NK-92 (cell line): ENCODE measurements around the gene SPARCL1.
"Not testable (repeated sequence)": the region's sequence is repeated elsewhere in the genome, so short reads cannot be mapped to it uniquely, and the experiment has no call there.

Experiments used
- DNase-seq: peaks from one replicate; lab custom pipeline; 2025; ENCODE audit not compliant: unreplicated experiment; lab: John Stamatoyannopoulos, UW

The SPARCL1 gene

DNA sequence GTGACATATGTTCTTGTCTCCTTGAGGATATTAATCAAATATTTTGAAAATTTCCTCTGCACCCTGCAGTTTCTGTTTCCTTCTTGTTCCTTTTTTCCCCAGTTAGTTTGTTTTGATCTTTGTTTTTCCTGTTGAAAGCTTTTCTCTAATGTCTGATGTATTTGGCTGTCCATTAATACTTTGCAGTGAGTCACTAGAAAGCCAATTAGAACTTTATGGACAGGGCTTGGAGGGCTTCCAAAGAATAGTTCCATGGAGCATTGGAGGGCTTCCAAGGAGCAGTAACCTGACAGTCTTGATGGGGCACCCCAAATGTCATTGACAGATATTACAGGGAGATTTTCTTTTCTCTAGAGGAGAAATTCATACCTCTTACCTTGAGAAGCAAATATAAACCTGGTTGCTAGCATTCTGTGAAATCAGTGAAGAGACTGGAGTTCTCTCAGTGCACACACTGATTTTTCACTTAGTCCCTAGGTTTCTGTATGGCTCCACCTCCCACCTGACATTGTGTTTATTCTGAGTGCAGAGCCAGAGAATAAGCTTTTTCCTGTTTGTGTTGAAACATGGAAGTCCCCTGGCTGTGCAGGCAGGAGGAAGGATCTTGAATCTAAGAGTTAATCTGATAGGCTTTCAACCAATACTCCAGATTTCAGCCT is 26.5 kb downstream of the SPARCL1 start:
- no peak for DNase-seq

DNA sequence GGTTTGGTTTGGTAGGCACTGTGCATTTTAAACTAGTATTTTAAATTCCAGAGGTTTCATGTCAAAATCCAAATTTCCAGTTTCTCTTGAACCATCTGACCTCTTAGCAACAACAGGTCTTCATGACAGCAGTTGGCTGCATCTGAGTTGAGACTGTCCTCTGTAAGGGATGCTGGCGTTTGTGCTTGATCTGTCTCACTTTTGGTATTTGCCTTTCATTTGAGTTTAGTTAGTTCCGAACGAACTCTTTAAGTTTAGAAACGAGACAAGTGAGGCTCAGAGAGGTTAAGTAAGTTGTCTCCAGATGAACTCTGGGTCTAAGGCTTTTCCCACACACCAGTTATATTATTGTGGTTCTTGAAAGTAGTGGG is 29.1 kb downstream of the SPARCL1 start:
- DNase-seq: no peak

DNA sequence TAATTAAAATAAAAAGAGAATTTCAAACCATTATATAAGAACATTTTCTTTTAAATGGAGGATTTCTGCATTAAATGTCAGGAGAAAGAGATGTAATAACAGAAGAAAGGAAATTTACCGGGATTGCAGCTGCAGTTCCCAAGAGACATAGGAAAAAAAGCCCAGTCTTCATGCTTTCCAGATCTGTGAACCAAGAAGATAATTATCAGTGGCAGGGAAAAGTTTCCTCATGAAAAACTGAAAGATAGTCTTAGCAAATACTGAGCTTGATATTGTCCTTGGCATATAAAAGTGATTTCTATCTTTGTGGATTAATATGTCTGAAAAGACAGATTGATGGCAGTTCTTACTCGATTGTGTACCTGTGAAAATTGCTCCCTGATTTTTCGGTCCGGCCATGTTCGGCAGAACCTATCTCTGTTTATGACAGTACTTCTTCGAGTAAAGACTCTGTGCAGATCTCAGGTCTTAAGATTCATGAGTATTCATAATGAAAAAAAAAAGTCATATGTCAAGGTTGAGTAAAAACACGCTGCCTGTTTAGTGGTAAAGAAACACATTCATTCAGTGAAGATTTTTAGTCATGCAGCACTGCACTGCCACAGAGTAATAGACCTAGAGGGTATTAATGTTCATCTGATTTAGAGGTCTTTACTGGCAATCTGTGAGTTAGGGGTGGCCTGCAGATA is 29.6 kb downstream of the SPARCL1 start:
- no peak for DNase-seq

DNA sequence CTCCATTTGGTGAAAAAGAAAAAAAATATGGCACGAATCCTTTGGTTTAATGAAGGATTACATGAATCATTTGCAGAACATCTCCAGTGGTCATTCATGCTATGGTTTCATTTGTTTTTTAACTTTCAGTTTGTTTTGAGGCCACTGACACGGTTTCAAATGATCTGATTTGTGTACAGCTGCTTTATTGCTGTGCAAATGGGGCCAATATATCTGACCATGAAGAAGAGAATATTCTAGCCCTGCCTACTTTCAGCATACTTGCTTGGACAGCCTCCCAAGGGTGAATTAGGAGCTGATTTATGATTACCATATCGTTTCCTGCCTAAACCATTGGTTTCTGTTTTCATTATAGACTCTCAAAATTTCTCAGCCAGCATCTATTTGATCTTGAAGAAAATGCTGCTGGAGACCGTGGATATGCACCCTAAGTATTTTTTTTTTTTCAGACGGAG is 30.7 kb downstream of the SPARCL1 start:
- DNase-seq: no peak

DNA sequence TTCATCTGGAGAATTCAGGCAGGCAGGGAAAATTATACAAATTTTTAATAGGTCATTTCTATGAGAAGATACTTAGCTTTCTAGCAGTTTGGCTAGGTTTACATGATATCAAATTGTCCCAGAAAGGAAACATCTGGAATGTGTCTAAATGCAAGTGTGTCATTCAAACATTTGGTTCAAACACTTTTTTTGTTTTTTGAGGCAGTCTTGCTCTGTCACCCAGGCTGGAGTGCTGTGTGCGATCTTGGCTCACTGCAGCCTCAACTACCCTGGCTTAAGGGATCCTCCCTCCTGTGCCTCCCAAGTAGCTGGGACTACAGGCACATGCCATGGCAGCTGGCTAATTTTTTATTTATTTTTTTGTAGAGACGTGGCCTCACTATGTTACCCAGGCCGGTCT is 31.6 kb downstream of the SPARCL1 start:
- no peak for DNase-seq

DNA sequence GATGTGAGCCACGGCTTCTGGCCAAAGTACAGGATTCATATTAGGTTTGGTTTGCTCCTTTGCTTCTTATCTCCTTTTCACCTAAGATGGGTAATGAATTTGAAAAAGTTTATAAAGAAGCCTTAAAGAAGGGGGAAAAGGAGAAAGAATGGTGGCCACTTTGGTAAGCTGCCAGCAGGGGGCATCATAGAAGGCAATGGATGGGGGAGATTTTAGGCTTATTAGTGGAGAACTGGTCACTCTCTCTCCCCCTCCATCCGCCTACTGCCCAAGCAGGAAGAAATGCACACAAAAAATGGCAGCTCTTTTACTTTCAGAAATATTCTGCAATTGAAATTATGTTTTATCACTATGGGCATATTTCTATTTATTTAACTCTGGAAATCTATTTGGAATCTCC is 32.0 kb downstream of the SPARCL1 start:
- no peak for DNase-seq

DNA sequence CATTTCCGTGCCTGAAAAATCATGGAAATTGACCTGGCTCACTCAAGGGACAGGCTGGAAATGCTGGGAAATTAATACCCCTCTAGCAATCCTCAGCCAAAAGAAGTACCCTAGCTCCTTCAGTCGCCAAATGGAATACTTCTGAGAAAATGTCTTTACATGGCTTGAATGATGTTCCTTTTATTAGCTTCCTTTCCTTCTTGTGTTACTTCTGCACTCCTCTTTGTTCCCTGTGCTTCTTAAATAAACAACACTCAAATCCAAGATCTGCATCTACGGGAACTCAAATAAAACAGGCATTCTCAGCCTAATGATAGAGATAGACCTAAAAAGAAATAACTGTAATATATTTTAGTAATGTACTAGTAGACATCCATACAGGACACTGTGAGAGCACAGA is 36.1 kb downstream of the SPARCL1 start:
- DNase-seq: no peak

DNA sequence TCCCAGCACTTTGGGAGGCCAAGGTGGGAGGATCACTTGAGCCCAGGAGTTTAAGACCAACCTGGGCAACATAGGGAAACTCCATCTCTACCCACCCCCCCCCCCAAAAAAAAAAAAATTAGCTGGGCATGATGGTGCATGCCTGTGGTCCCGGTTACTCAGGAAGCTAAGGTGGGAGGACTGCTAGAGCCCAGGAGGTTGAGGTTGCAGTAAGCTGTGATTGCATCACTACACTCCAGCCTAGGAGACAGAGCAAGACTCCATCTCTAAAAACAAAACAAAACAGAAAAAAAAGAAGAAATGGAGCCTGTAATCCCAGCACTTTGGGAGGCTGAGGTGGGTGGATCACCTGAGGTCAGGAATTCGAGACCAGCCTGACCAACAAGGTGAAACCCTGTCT is 37.3 kb downstream of the SPARCL1 start:
- not testable (repeated sequence) for DNase-seq

DNA sequence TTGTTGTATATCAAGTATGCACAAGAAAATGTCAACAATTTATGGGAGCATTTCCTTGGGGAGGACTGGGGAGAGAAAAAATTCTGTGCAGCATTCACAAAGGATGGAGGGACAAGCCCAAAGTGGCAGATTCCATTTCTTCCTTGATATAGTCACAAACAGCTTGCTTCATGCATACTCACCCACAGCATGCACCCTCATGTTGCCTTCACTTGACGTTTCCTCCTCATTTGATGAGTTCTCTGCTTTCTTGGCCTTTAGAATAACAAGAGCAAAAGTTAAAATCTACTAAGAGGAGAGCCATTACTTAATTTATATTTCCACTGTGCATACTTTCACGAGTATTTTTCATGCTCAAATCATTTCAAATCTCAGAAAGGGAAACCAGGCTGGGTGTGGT is 37.7 kb downstream of the SPARCL1 start:
- DNase-seq: no peak

DNA sequence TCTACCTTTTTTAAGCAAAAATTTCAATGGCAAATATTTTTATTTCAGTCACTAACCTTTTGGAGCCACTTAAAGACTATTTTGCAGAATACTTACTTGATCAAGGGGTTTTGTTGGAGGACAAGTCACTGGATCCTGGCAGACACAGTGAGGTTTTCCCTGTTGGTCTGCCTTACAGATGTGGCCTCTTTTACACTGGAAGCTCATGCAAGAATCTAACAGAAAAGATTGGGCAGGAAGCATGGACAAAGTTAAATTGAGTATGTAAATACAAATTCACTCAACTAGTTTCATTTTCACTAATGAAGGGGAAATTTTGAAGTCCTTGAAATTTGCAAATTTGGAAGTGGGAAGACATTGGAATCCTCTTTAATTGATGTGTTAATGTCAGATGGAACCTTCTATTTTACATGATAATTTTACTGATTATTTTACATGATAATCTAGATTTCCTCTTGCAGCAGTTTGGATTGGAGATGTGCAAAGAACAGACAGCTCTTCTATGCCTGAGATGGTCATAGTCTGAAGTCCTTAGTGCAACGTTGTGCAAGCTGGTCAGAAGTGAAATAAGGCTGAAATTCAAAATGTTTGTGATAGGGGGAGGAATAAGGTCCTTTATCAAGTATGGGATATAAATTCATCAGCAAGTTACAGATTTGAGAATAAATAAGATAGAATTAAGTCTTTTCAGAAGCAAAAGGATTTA is 38.4 kb downstream of the SPARCL1 start:
- DNase-seq: no peak

DNA sequence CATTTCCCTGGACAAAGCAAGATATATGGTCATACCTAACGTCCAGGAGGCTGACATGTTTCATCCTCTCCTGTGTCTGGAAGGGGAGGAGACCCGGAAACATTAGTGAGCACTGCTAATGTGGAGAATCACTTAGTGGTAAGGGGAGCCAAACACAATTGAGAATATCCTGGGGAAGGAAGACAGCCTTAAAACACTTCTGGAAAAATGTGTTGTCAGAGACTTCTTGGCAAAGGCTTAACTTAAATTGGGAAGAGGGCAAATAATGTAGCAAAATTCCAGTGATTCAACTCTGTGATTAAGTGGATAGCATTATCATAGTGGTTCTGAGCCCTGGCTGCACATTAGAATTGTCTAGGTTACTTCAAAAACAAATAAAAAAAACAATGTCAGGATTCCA is 39.5 kb downstream of the SPARCL1 start:
- no peak for DNase-seq

DNA sequence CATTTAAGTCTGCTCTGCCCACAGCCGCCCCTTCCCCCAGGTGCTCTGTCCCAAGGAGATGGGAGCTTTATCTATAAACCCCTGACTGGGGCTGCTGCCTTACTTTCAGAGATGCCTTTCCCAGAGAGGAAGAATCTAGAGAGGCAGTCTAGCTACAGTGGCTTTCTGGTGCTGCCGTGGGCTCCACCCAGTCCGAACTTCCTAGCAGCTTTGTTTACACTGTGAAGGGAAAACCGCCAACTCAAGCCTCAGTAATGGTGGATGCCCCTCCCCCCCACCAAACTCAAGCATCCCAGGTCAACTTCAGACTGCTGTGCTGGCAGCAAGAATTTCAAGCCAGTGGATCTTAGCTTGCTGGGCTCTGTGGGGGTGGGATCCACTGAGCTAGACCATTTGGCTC is 40.5 kb downstream of the SPARCL1 start:
- DNase-seq: not testable (repeated sequence)

DNA sequence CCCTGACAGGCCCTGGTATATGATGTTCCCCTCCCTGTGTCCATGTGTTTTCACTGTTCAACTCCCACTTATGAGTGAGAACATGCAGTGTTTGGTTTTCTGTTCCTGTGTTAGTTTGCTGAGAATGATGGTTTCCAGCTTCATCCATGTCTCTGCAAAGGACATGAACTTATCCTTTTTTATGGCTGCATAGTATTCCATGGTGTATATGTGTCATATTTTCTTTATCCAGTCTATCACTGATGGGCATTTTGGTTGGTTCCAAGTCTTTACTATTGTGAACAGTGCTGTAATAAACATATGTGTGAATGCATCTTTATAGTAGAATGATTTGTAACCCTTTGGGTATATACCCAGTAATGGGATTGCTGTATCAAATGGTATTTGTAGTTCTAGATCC is 45.9 kb downstream of the SPARCL1 start:
- not testable (repeated sequence) for DNase-seq

DNA sequence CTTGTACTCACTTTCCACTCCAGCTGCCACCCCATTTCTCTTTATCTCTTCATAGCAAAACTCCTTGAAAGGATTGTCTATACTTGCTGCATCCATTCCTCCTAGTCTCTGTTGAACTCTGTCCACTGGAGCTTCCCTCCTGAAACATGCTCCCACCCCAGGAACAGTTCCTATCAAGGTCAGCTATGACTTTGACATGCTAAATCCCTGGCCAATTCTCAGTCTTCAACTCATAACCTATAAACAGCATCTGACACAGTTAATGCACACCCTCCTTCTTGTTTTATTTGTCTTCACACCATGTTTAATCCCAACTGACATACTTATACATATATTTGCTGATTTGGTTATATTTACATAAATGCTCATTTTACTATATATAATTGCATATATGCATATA is 47.8 kb downstream of the SPARCL1 start:
- no peak for DNase-seq

DNA sequence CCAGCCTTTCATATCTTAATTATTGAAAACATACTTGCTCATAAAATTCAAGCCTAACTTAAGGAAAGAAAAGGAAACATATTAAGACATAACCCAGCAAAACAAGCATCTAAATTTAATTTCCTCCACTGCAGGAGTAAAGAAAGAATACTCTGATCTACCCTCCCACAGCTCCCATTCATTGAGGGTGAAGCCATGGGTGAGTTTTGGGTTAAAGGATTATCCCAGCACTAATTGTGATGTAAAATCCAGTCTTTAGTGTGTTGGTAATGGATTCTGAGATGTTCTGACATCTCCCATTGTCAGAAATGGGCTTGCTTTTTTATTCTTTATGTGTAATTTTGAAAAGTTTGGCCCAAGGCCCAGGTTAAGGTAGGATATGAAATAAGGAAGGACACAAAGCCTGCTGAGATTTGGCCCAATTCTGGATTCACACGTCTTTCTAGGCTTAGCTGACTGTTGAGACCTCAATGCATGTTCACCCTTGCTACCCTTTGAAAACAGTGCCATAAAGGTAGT is 50.4 kb downstream of the SPARCL1 start:
- no peak for DNase-seq

DNA sequence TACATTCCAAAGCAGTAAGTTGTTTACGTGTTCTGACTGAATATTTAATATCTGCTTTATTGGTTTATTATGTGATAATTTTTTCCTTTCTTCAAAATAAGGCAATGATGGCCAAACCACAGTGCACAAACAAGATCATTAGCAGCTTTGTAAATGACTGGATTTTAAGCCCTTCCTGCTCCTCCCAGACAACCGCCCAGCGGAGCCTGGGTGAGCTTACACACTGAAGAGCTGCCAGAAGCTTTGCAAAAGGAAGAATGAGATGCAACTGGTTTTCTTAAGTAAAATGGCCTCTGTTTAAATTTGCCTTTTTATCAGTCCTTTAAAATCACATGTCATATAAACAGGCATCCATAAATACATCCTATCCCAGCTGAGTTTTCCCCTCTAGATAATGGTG is 52.2 kb downstream of the SPARCL1 start:
- no peak for DNase-seq

DNA sequence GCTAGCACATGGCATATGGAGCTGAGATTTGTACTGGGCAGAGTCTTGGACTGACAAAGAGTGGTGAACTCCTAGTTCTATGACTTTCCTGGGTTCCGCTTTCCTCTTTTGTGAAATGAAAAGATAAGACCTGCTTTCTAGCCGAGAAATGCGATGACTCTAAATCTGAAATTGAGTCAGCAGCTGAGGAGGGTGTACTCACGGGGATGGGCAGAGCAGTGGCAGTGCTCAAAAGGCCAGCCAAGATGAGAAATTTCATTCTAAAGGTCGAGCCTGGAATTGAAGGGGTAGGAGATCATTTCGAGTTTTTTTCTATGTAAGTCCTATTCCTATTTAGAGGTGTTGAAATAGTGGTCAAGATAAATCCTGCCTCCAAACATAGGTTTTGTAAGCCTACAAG is 59.8 kb downstream of the SPARCL1 start:
- DNase-seq: no peak

DNA sequence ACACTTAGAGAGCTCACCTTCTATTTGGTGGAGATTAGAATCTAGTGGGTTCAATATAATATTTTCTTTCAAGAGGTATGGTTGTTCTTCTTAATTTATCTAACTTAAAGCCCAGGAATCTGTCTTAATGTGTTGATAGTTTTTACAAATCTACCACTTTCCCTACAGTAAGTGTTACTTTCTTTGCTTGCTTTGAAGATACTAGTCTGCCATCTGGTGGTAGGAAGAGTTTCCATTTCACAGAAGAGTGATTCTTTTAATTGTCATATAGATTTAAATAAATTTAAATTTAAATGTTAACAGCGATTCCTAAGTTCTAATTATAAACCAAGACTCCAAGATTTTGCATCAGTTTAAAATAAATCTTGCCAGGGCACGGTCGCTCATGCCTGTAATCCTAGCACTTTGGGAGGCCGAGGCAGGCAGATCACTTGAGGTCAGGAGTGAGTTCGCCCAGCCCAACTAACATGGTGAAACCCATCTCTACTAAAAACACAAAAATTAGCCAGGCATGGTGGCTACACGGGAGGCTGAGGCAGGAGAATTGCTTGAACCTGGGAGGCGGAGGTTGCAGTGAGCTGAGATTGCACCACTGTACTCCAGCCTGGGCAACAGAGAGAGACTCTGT is 63.3 kb downstream of the SPARCL1 start:
- DNase-seq: no peak

DNA sequence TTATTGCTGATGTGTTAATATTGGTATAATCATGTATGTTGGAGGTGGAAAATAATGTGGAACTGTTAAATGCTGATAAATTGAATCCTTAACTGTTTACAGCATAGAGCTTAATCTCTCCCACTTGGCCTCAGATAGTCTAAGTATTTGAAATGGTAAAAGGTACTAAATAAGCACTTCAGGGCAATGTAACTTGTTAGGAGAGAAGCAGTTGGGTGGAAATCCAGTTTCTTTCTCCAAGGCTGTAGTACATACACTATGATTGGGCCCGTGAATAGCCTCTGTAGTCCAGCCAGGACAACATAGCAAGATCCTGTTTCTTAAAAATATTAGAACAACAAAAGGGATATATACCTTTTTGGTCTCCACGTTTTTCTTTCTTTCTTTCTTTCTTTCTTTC is 67.1 kb downstream of the SPARCL1 start:
- no peak for DNase-seq

DNA sequence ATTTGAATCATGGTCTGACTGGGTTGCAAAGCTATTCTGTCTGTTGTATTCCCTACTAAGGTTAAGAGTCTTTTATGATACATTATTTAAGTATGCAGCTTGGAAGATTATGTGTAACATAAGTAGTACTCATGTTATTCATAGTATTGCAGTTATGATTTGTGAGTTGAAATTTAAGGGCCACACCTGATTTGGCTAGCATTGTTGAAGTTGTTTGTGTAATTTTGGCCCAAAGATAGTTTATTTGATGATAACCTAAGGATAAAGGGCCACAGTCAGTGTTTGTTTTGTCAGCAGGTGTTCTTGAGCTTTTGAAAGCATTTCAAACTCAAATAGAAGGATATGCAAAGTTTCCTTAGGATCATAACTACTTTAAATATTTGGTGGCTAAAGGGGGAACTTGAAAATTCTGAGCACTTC is 67.9 kb downstream of the SPARCL1 start:
- no peak for DNase-seq

DNA sequence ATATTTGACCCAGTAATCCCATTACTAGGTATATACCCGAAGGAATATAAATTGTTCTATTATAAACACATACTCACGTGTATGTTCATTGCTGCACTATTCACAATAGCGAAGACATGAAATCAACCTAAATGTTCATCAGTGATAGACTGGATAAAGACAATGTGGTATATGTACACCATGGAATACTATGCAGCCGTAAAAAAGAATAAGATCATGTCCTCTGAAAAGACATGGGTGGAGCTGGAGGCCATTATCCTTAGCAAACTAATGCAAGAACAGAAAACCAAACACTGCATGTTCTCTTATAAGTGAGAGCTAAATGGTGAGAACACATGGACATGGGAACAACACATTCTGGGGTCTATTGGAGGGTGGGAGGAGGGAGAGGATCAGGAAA is 70.3 kb downstream of the SPARCL1 start:
- DNase-seq: no peak

DNA sequence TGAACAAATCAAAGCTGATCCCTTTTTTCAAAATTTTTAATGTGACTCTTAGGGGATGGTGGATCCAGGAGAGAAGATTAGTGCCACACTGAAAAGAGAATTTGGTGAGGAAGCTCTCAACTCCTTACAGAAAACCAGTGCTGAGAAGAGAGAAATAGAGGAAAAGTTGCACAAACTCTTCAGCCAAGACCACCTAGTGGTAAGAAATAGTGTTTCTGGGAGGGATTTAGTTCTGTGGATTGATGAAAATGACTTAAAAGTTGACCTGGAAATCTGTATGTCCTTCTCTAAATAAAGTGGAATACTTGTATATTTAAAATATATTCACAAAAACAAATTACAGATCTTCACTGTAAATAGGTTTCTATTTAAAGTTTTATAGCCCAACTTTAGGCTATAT is 77.6 kb downstream of the SPARCL1 start:
- DNase-seq: no peak
